K562 (cell line): ENCODE data around the gene SLC36A1. TPM values are rescaled to one million over a fixed set of nuclear protein-coding genes. Genes with fewer than 3 reads are reported as not detected.

Experiments
- ATAC-seq: fragments of 200-7000 bp; cut with Tn5 transposase; 3 replicates; pipeline ENCODE4 v1.9.1; 2020; ENCODE audit warnings: moderate library complexity
- BruUV-seq: library from RNA; stranded (reverse); fragments of 400-500 nt; replicated peaks from 2 replicates; lab custom pipeline; 2021; lab: Mats Ljungman, UMichigan
- CTCF ChIA-PET: fragments of 300-600 bp; formaldehyde crosslinking; extraction: SDS; loops from one replicate; lab custom pipeline; 2021; ENCODE audit warnings: low intra/inter-chr PET ratio; lab: Yijun Ruan, JAX
- POLR2A ChIA-PET: fragments of 300-600, 350-650 bp; sonication (Branson Sonifier 250); formaldehyde crosslinking; extraction: SDS; loops from one replicate; lab custom pipeline; 2021; ENCODE audit warnings: antibody characterized with exemption, inconsistent platforms; lab: Yijun Ruan, JAX
- DNase-seq, 4 experiments: peaks; one replicate each; pipeline versions ENCODE4 v3.0.0 to v3.0.0-alpha.2; 2011 to 2018; ENCODE audit warnings: low spot score in 3 of 4, mixed read lengths in 3 of 4; ENCODE audit errors: extremely low read depth in 1 of 4
- FAIRE-seq: peaks from 2 replicates; lab custom pipeline; 2011; peaks lifted over from hg19 to GRCh38; lab: Jason Lieb, UNC
- H2AFZ ChIP-seq: 2 replicates; pipeline ENCODE4 v1.6.0; 2011; ENCODE audit warnings: low read depth, low read length, control low read depth, inconsistent platforms
- H3K27ac ChIP-seq: fragments of 200-600 bp; 3 replicates; pipeline ENCODE4 v1.8.0; 2011; ENCODE audit warnings: low read depth, mild to moderate bottlenecking, control low read depth, inconsistent platforms, low read length, moderate library complexity, mixed read lengths; ENCODE audit errors: extremely low read depth
- H3K27me3 ChIP-seq, 2 experiments: fragments of 300-600 bp in 1 of 2; 2 replicates in 1 of 2; 3 replicates in 1 of 2; pipeline versions ENCODE4 v1.6.0 to v1.8.0; 2011; ENCODE audit warnings: inconsistent platforms in 2 of 2, low read length in 2 of 2, mild to moderate bottlenecking in 1 of 2, mixed read lengths in 1 of 2, moderate library complexity in 1 of 2; ENCODE audit not compliant: control insufficient read depth in 2 of 2, insufficient read depth in 2 of 2
- H3K36me3 ChIP-seq: fragments of 300-600 bp; 3 replicates; pipeline ENCODE4 v1.8.0; 2011; ENCODE audit warnings: mild to moderate bottlenecking, low read length, inconsistent platforms; ENCODE audit not compliant: control insufficient read depth, insufficient read depth
- H3K4me1 ChIP-seq, 2 experiments: fragments of 200-600 bp in 1 of 2; replicated peaks in 1 of 2; 2 replicates in 1 of 2; 3 replicates in 1 of 2; pipeline versions ENCODE4 v1.5.1 to v1.8.0; 2011; ENCODE audit warnings: inconsistent platforms in 2 of 2, low read length in 2 of 2, mild to moderate bottlenecking in 1 of 2, mixed read lengths in 1 of 2, moderate library complexity in 1 of 2; ENCODE audit not compliant: control insufficient read depth in 2 of 2, insufficient read depth in 2 of 2
- H3K4me2 ChIP-seq: 2 replicates; pipeline ENCODE4 v1.6.1; 2011; ENCODE audit warnings: low read length, control low read depth, inconsistent platforms, mixed read lengths; ENCODE audit not compliant: insufficient read depth
- H3K4me3 ChIP-seq: fragments of 200-600 bp; sonication (generic), shearing (Covaris generic); 2 replicates; pipeline ENCODE4 v1.5.1; 2016; ENCODE audit warnings: control low read depth, inconsistent platforms
- H3K79me2 ChIP-seq: fragments of 200-600 bp; 3 replicates; pipeline ENCODE4 v1.8.0; 2011; ENCODE audit warnings: low read length, inconsistent platforms; ENCODE audit not compliant: control insufficient read depth, insufficient read depth
- H3K9ac ChIP-seq, 2 experiments: 2 replicates each; pipeline versions ENCODE4 v1.6.0 to v1.6.1; 2011; ENCODE audit warnings: low read depth in 2 of 2, low read length in 2 of 2, control low read depth in 1 of 2, inconsistent platforms in 1 of 2, mild to moderate bottlenecking in 1 of 2, mixed read lengths in 1 of 2; ENCODE audit not compliant: insufficient read depth in 1 of 2
- H3K9me1 ChIP-seq: one replicate; pipeline ENCODE4 v1.6.0; 2011; ENCODE audit warnings: inconsistent platforms, mild to moderate bottlenecking, low read length, moderate library complexity; ENCODE audit not compliant: control insufficient read depth, insufficient read depth
- H3K9me3 ChIP-seq: replicated peaks from 2 replicates; pipeline ENCODE4 v1.5.1; 2011; ENCODE audit warnings: low read depth, low read length, inconsistent platforms; ENCODE audit not compliant: control insufficient read depth, insufficient read depth
- H4K20me1 ChIP-seq: replicated peaks from 2 replicates; pipeline ENCODE4 v1.6.1; 2011; ENCODE audit warnings: low read length, inconsistent platforms, mixed read lengths; ENCODE audit not compliant: control insufficient read depth, insufficient read depth
- E2F4 ChIP-seq: sonication (generic); formaldehyde crosslinking; IDR thresholded peaks from 2 replicates; pipeline ENCODE4 v1.8.0; 2022; ENCODE audit warnings: mild to moderate bottlenecking, low read depth, missing genetic modification reagents
- EZH2 ChIP-seq: IDR thresholded peaks from 2 replicates; pipeline ENCODE4 v1.6.1; 2012; ENCODE audit warnings: low read depth, mild to moderate bottlenecking, inconsistent platforms, low read length, borderline replicate concordance
- FOXP1 ChIP-seq: sonication (generic); formaldehyde crosslinking; IDR thresholded peaks from 2 replicates; pipeline ENCODE4 v1.8.0; 2022; ENCODE audit warnings: mild to moderate bottlenecking, missing genetic modification reagents
- HSF4 ChIP-seq: fragments of 250-450 bp; sonication (Bioruptor Pico); IDR thresholded peaks from 2 replicates; pipeline ENCODE4 v2.1.2; 2022; ENCODE audit warnings: mild to moderate bottlenecking, moderate library complexity, borderline replicate concordance
- LEF1 ChIP-seq: fragments of 450-650 bp; IDR thresholded peaks from 2 replicates; pipeline ENCODE4 v1.6.1; 2016; ENCODE audit warnings: mild to moderate bottlenecking
- MAFF ChIP-seq: IDR thresholded peaks from 2 replicates; pipeline ENCODE4 v1.6.1; 2012; ENCODE audit warnings: low read length, improper control_type of control experiment
- NFIC ChIP-seq: fragments of 450-650 bp; IDR thresholded peaks from 2 replicates; pipeline ENCODE4 v1.6.1; 2017; ENCODE audit warnings: mild to moderate bottlenecking, inconsistent platforms
- TFAP4 ChIP-seq: sonication (generic); formaldehyde crosslinking; IDR thresholded peaks from 2 replicates; pipeline ENCODE4 v1.8.0; 2022; ENCODE audit warnings: missing genetic modification reagents, mild to moderate bottlenecking, moderate library complexity, borderline replicate concordance
- TFE3 ChIP-seq: fragments of 450-650 bp; formaldehyde crosslinking; IDR thresholded peaks from 2 replicates; pipeline ENCODE4 v1.4.0; 2020; ENCODE audit warnings: mild to moderate bottlenecking, mixed read lengths
- WHSC1 ChIP-seq: IDR thresholded peaks from one replicate; pipeline ENCODE4 v1.6.1; 2012; ENCODE audit warnings: low read length, control low read depth, inconsistent platforms
- XRCC3 ChIP-seq: fragments of 450-650 bp; IDR thresholded peaks from 2 replicates; pipeline ENCODE4 v1.6.1; 2017; ENCODE audit warnings: mild to moderate bottlenecking, moderate library complexity
- XRCC4 ChIP-seq: IDR thresholded peaks from one replicate; pipeline ENCODE4 v1.6.1; 2011; ENCODE audit not compliant: insufficient read depth, insufficient read length; ENCODE audit errors: extremely low read depth
- XRCC5 ChIP-seq: fragments of 200-400 bp; formaldehyde crosslinking; IDR thresholded peaks from 2 replicates; pipeline ENCODE4 v1.6.1; 2017; ENCODE audit warnings: low read depth, mild to moderate bottlenecking, low read length
- ZBTB8A ChIP-seq: fragments of 450-650 bp; IDR thresholded peaks from 2 replicates; pipeline ENCODE4 v1.6.1; 2018; ENCODE audit warnings: mild to moderate bottlenecking, moderate library complexity; ENCODE audit not compliant: partially characterized antibody
- ZKSCAN8 ChIP-seq: fragments of 200-800 bp; sonication (Bioruptor generic); IDR thresholded peaks from 2 replicates; pipeline ENCODE4 v1.6.1; 2016; ENCODE audit warnings: missing genetic modification characterization, missing compliant biosample characterization
- ZNF277 ChIP-seq: fragments of 250-450 bp; sonication (Bioruptor Pico); IDR thresholded peaks from 2 replicates; pipeline ENCODE4 v1.8.0; 2022; ENCODE audit warnings: inconsistent platforms, mild to moderate bottlenecking, moderate library complexity, borderline replicate concordance
- ZNF347 ChIP-seq: fragments of 450-650 bp; formaldehyde crosslinking; IDR thresholded peaks from 2 replicates; pipeline ENCODE4 v1.4.0; 2020; ENCODE audit warnings: low read depth, mild to moderate bottlenecking, moderate library complexity
- ZNF551 ChIP-seq: fragments of 250-450 bp; sonication (Bioruptor Pico); IDR thresholded peaks from 2 replicates; pipeline ENCODE4 v1.5.0; 2021; ENCODE audit warnings: mild to moderate bottlenecking, moderate library complexity
- ZSCAN32 ChIP-seq: fragments of 450-650 bp; formaldehyde crosslinking; IDR thresholded peaks from 2 replicates; pipeline ENCODE4 v1.4.0; 2020; ENCODE audit warnings: mild to moderate bottlenecking, moderate library complexity
- WGBS: fragments of 100-300 bp; shearing (Covaris generic); methylation state at CpG from one replicate; pipeline ENCODE4 v1.1.6; 2016; ENCODE audit warnings: low coverage, mixed read lengths; ENCODE audit not compliant: insufficient coverage; ENCODE audit errors: missing lambda C conversion rate; 5-methylcytosine and 5-hydroxymethylcytosine counted together
- in situ Hi-C: fragments of 300-500 bp; cut with MboI; formaldehyde crosslinking; loops from 4 replicates; pipeline ENCODE4 v1.15.0; 2018; ENCODE audit warnings: inconsistent platforms, mixed read lengths
- intact Hi-C: fragments of 100-400 bp; cut with micrococcal nuclease; formaldehyde crosslinking; loops from 2 replicates; pipeline ENCODE4 v1.14.2; 2022
- polyA plus RNA-seq, 8 experiments: library from polyadenylated mRNA; depleted of rRNA in 4 of 8; stranded (reverse) in 5 of 8; unstranded in 3 of 8; fragments of >200 nt; fragmentation: Nextera tagmentation in 2 of 8; fragmentation: Illumina TruSeq in 1 of 8; extraction: Ambion mirVana in 2 of 8; extraction: Trizol in 1 of 8; gene quantifications; 2 replicates each; pipeline versions ENCODE4 v1.2.1 to v1.2.3, GENCODE V29; 2011 to 2014; ENCODE audit warnings: inconsistent platforms in 1 of 8, missing spikeins in 1 of 8
- total RNA-seq, 7 experiments: library from RNA; depleted of rRNA in 6 of 7; stranded (reverse); fragments of >200 nt in 6 of 7; fragmentation: Illumina TruSeq in 2 of 7; extraction: Trizol in 2 of 7; gene quantifications; 2 replicates each; pipeline versions ENCODE4 v1.2.1 to v1.2.3, GENCODE V29; 2011 to 2021; ENCODE audit warnings: low replicate concordance in 1 of 7

Gene SLC36A1
- total and polyA plus RNA-seq, 9 of the 15 experiments (the other 6 are each of a cell fraction or from before 2014, with no cell fraction given) = 1.6 to 8.4 (median 4.6) TPM

GRCh38 chr5:151471276-151471675 lies 23.9 kb downstream of the SLC36A1 start (continued):
- TF ChIP-seq ZNF277 (CRISPR knock-in tag) (no peak), ZNF347 (CRISPR knock-in tag) (no peak), FOXP1 (CRISPR knock-in tag) (no peak), XRCC4 (no peak), LEF1 (no peak), ZNF551 (CRISPR knock-in tag) (no peak), ZSCAN32 (no peak)

- Histone ChIP-seq H3K9ac (no peak overlapping the region), H3K79me2 (no peaks in the 10 kb centered on the region), H3K4me2 (no peak overlapping the region), H2AFZ (no peak overlapping the region), H3K9me1 (no peaks in the 10 kb centered on the region), H3K27ac (no peak overlapping the region), H3K9me3 (no peaks in the 10 kb centered on the region), H3K4me1 (no peaks in the 10 kb centered on the region), H3K36me3 (peaks cover 18% of the 10 kb centered on the region; the same call in 2 of the 3 replicates), H4K20me1 (no peaks in the 10 kb centered on the region), H3K4me3 (no peak overlapping the region), H3K27me3 (no peaks in the 10 kb centered on the region)
- ATAC-seq (no peak), DNase-seq (no peak), FAIRE-seq (no peak)
- BruUV-seq = no TSS peak
- WGBS = 50% methylated on average over 6 of the region's 6 CpGs
- intact Hi-C loops = no loop called here
- ChIA-PET POLR2A (interaction anchor here (1.3 kb wide), 2 partner anchors 9 to 16 kb away, joined by 3 to 4 read pairs; no protein-coding TSS in a partner anchor), CTCF (no interaction called here)
- in situ Hi-C loops = no loop called here
- TF ChIP-seq TFAP4 (CRISPR knock-in tag) = no peak
- TF ChIP-seq ZKSCAN8 (CRISPR knock-in tag) = no peak
- no peak for TF ChIP-seq HSF4
- no peak for TF ChIP-seq XRCC5
- no peak for TF ChIP-seq TFE3 (CRISPR knock-in tag)
- TF ChIP-seq NFIC = no peak
- TF ChIP-seq XRCC3 = no peak
- TF ChIP-seq MAFF = no peak
- no peak for TF ChIP-seq WHSC1
- TF ChIP-seq ZBTB8A = no peak
- TF ChIP-seq E2F4 (CRISPR knock-in tag) = no peak
- no peak for TF ChIP-seq EZH2
These were observed 27.4 kb downstream of the SLC36A1 start for GRCh38 chr5:151474799-151475198.
